Erythroblast (primary cell): ENCODE measurements around the gene IQSEC1.

Experiments
- GATA1 ChIP-seq: IDR thresholded peaks from 2 replicates; pipeline ENCODE4 v1.6.1; 2011; ENCODE audit warnings: low read depth, mild to moderate bottlenecking, control low read depth, low read length, moderate library complexity
- POLR2A ChIP-seq: IDR thresholded peaks from 2 replicates; pipeline ENCODE4 v1.6.1; 2011; ENCODE audit warnings: mild to moderate bottlenecking, low read length

DNA sequence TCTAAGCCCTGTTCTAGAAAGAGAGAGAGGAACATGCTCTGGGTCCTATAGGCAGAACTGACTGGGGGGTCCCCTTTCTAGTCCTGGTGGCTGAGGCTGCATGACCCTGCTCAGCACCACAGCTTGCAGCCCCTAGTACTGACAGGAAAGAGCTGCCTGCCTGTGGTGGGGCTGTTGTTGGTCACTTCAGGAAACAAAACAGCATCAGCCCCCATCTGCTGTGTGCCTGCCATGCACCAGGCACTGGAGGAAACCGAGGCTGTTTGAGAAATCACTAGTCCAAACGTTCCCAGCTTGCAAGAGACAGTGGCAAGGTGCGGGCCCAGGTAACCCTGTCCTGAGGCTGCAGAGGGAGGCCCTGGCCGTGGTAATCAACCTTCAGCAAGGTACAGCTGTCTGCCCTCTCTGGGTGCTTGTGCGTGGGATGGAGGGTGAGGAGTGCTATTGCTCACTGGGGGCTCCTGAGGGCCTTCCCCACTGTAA, 90.6 kb downstream of the IQSEC1 start:
- TF ChIP-seq POLR2A (no peak), GATA1 (no peak)
